ENCODE data around the gene RAB40AL. TPM values are rescaled to one million over a fixed set of nuclear protein-coding genes. Genes with fewer than 3 reads are reported as not detected.

Gene RAB40AL
- total and polyA plus RNA-seq, 2 of the 8 experiments (the other 6 are each of a cell fraction or from before 2014, with no cell fraction given) = 0.27 to 0.30 TPM

DNA sequence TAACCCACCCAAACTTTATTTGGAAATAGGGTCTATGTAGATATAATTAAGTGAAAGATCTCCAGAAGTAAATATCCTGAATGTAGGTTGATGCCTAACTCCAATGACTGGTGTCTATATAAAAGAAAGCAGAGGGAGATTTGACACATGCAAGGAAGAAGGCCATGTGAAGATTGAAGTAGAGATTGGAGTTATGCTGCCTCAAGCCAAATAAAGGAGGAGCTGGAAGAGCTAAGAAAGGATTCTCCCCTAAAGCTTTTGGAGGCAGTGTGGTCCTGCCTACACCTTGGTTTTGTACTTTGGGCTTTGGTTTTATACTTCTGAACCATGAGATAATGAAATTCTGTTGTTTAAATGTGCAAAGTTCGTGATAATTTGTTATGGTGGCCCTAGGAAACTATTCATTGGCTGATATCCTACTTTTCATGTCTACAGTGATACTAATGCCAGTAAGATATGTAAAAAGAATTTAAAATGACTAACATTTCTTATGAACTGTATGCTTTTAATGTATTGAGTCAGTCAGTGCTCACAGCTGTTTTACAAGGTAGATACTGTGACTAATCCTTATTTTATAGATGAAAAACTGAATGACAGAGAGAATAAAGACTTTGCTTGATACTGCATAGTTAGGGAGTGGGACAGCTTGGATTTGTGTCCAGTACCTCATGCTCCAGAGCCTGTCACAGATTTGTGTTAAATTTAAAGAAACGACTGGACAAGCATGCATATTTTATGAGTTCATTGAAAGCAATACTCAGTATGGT, 5.9 kb upstream of the RAB40AL start:
- Histone ChIP-seq H2BK5ac (ENCODE audit: low read depth, low read length) (no peak overlapping the region), H3K23me2 (ENCODE audit: low read depth, low read length) (no peaks in the 10 kb centered on the region), H3K4ac (replicated peaks; ENCODE audit: insufficient read length, low read depth, low read length) (no peak overlapping the region), H3K27me3 (replicated peaks in 1 of 4; ENCODE audit: control insufficient read depth in 3 of 4, extremely low read depth in 1 of 4, insufficient read depth in 3 of 4, low read length in 3 of 4) (no peaks in the 10 kb centered on the region), H2BK12ac (ENCODE audit: low read depth, low read length) (no peak overlapping the region), H4K91ac (replicated peaks; ENCODE audit: insufficient read length, low read length) (no peak overlapping the region), H3K4me3 (ENCODE audit: extremely low read depth in 1 of 4, insufficient read depth in 2 of 4, low read depth in 3 of 4, low read length in 4 of 4) (no peak overlapping the region), H3K79me1 (ENCODE audit: low read depth, low read length) (no peaks in the 10 kb centered on the region), H3K4me2 (ENCODE audit: insufficient read depth in 1 of 2, low read depth in 2 of 2, low read length in 2 of 2) (no peak overlapping the region), H2AK5ac (ENCODE audit: low read depth, low read length) (no peak overlapping the region), H3K9me3 (ENCODE audit: insufficient read depth in 2 of 2, low read depth in 1 of 2, low read length in 1 of 2) (no peaks in the 10 kb centered on the region), H3K36me3 (ENCODE audit: control insufficient read depth in 2 of 4, insufficient read depth in 4 of 4, low read length in 3 of 4) (no peaks in the 10 kb centered on the region), H2AFZ (ENCODE audit: low read length) (no peak overlapping the region), H3K27ac (ENCODE audit: low read depth, low read length) (no peak overlapping the region), H3K14ac (ENCODE audit: insufficient read length) (no peak overlapping the region), H3K23ac (ENCODE audit: insufficient read length) (no peak overlapping the region), H3K9ac (replicated peaks in 1 of 4; ENCODE audit: extremely low read depth in 1 of 4, low read depth in 3 of 4, low read length in 3 of 4) (no peak overlapping the region), H2BK120ac (replicated peaks; ENCODE audit: low read depth, low read length) (no peak overlapping the region), H4K20me1 (replicated peaks in 1 of 2; ENCODE audit: control insufficient read depth in 1 of 2, insufficient read depth in 2 of 2, low read length in 2 of 2) (no peaks in the 10 kb centered on the region), H3K18ac (ENCODE audit: extremely low read depth, low read length) (no peak overlapping the region), H4K5ac (ENCODE audit: insufficient read length, low read depth, low read length) (no peak overlapping the region), H2BK15ac (ENCODE audit: low read length) (no peak overlapping the region), H3K79me2 (ENCODE audit: control insufficient read depth in 1 of 2, insufficient read depth in 2 of 2, low read length in 2 of 2) (no peaks in the 10 kb centered on the region), H4K8ac (ENCODE audit: extremely low read depth, insufficient read depth, low read length) (no peak overlapping the region), H3K56ac (replicated peaks; ENCODE audit: insufficient read length, low read depth, low read length) (no peak overlapping the region), H3K4me1 (replicated peaks in 1 of 4; ENCODE audit: control insufficient read depth in 3 of 4, insufficient read depth in 4 of 4, low read length in 3 of 4) (no peaks in the 10 kb centered on the region), H2BK20ac (ENCODE audit: low read length) (no peak overlapping the region)
- peak; percentile 42 for FAIRE-seq
- ChIA-PET POLR2A (ENCODE audit: partially characterized antibody) (no interaction called here), CTCF (ENCODE audit: partially characterized antibody) (interaction anchor here (1.0 to 2.9 kb wide), 2 partner anchors 16 to 20 kb away, joined by 3 to 11 read pairs; no protein-coding TSS in a partner anchor)
- 71% methylated on average over 2 of the region's 2 CpGs; no CpG with 5 or more reads in 1 of the 2 experiments for WGBS, 2 experiments (ENCODE audit: extremely low coverage in 1 of 2, insufficient coverage in 1 of 2, insufficient read length in 1 of 2, insufficient replicate concordance in 2 of 2, low coverage in 1 of 2, low lambda C conversion rate in 2 of 2, missing lambda C conversion rate in 1 of 2)
- DNase-seq (ENCODE audit: low read depth in 1 of 2, low spot score in 2 of 2) = no peak
- no peak for TF ChIP-seq JUN (IDR thresholded peaks at IDR 0.05; ENCODE audit: low read depth, low read length)

Data from H1 (cell line).